Measurements from ENCODE around the gene SWAP70. TPM values are rescaled to one million over a fixed set of nuclear protein-coding genes. Genes with fewer than 3 reads are reported as not detected.

SWAP70 gene
- 10 to 100 TPM; 18.7 to 33.4 TPM for total RNA-seq

DNA sequence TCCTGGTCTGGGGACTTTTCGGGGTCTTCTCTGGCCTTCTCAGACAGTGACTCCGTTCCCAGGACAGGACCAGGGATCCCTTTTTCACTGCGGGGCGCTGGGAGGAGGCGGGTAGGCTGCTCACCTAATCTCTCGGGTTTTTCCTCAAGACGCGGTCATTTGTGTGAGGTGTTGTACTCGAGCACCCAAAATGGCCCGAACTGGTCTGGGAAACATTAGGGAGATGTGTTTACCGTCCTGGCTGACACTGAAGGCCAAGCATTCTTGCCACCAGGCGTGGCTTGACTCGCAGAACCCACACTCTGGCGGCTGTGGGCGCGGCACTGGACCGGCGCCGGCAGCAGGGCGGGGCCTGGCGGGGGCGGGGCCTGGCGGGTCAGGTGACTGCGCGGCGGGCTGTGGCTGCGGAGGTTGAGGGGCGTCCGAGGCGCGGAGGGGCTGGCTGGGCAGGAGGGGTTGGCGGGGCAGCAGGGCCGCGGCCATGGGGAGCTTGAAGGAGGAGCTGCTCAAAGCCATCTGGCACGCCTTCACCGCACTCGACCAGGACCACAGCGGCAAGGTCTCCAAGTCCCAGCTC lies at the start of gene SWAP70:
SWAP70 (plus strand) TSS at position 379 of the 577 bp plus-strand sequence; CDS start at position 482, 103 bp downstream.
- Histone ChIP-seq H3K4me1 (peaks cover 0 to 6% of the 10 kb centered on the region in 2 donors), H3K27me3 (no peaks in the 10 kb centered on the region), H3K4me3 (peak within 1 kb of the TSS; percentile 92 to 97), H3K9me3 (peaks cover 5 to 8% of the 10 kb centered on the region in 2 donors), H3K36me3 (no peaks in the 10 kb centered on the region), H3K27ac (peak within 1 kb of the TSS; percentile 92 to 97)
- TF ChIP-seq, protein P1, sequence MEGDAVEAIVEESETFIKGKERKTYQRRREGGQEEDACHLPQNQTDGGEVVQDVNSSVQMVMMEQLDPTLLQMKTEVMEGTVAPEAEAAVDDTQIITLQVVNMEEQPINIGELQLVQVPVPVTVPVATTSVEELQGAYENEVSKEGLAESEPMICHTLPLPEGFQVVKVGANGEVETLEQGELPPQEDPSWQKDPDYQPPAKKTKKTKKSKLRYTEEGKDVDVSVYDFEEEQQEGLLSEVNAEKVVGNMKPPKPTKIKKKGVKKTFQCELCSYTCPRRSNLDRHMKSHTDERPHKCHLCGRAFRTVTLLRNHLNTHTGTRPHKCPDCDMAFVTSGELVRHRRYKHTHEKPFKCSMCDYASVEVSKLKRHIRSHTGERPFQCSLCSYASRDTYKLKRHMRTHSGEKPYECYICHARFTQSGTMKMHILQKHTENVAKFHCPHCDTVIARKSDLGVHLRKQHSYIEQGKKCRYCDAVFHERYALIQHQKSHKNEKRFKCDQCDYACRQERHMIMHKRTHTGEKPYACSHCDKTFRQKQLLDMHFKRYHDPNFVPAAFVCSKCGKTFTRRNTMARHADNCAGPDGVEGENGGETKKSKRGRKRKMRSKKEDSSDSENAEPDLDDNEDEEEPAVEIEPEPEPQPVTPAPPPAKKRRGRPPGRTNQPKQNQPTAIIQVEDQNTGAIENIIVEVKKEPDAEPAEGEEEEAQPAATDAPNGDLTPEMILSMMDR (IDR thresholded peaks at IDR 0.05), result peak; percentile 31 to 58
- DNase-seq (ENCODE audit: low spot score), result peak; percentile 93

DNA sequence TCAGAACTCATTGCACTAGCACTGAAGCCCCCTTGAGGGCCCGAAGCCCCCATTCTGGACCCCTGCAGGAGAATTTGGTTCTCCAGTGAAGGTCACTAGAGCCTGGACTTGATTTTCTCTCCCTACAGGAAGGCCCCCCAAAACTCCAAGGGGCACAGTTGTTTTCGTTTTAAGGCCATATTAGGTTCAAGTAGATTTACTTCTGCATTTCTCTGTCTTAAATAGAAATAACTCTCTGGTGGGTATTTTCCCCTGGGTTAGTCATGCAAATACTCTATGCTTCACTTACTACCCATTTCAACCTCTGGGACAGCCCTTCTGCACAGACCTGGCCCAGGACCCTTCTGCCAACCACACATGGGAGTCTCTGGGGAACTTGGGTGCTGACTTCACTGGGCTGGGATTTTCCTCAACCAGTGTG lies 48.8 kb upstream of the SWAP70 start:
- TF ChIP-seq, protein P1 (IDR thresholded peaks at IDR 0.05), result no peak
- Histone ChIP-seq H3K9me3 (no peaks in the 10 kb centered on the region), H3K36me3 (no peaks in the 10 kb centered on the region), H3K4me1 (peaks cover 0 to 24% of the 10 kb centered on the region in 2 donors), H3K4me3 (no peak overlapping the region), H3K27ac (peak overlapping the region; percentile 96 to 99), H3K27me3 (no peaks in the 10 kb centered on the region)
- no peak for DNase-seq (ENCODE audit: low spot score)

DNA sequence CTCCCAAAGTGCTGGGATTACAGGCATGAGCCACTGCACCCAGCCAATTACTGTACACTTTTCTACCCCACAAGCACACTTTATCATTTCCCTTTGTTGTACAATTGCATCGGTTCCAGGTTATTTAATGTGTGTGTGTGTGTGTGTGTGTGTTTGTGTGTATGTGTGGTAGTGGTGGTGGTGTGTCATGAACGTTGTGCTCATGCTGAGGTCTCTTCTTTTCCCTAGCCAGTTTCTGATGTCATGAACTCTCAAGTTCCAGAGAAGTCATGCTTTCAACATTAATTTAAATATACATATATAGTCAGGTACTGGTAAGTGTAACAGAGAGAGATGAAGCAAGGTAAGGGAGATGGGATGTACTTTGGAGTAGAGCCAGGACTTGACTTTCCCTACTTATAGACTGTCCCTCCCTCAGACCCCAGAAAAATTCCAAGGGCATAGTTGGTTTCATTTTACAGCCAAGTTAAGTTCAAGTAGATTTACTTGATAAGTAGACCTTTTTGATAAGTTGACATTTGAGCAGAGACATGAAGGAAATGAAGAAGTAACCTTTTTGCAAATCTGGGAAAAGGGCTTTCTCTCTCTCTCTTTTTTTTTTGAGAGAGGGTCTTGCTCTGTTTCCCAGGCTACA lies 47.7 kb upstream of the SWAP70 start:
- no peak overlapping the region for H3K27ac ChIP-seq
- H3K9me3 ChIP-seq, result no peaks in the 10 kb centered on the region
- H3K27me3 ChIP-seq, result no peaks in the 10 kb centered on the region
- TF ChIP-seq, protein P1 (IDR thresholded peaks at IDR 0.05), result no peak
- peaks cover 0 to 24% of the 10 kb centered on the region in 2 donors for H3K4me1 ChIP-seq
- H3K36me3 ChIP-seq, result no peaks in the 10 kb centered on the region
- DNase-seq (ENCODE audit: low spot score), result no peak
- H3K4me3 ChIP-seq, result no peak overlapping the region

DNA sequence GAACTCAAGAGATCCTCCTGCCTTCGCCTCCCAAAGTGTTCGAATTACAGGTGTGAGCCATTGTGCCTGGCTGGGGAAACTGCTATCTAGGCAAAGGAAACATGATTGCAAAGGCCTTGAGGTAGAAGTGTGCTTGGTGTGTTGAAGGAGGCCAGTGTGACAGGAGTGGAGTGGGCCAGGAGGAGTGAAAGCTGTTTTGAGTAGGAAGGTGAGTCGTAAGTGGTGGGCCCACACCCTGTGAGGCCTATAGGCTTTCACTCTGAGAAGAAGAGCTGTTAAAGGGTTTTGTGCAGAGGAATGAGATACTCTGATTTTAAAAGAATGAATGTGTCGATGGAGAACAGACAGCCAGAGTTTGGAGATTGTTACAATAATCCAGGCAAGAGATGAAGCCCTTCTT lies 47.0 kb upstream of the SWAP70 start:
- TF ChIP-seq, protein P1 (IDR thresholded peaks at IDR 0.05), result no peak
- no peaks in the 10 kb centered on the region for H3K9me3 ChIP-seq
- no peak overlapping the region for H3K27ac ChIP-seq
- peaks cover 0 to 24% of the 10 kb centered on the region in 2 donors for H3K4me1 ChIP-seq
- H3K36me3 ChIP-seq, result no peaks in the 10 kb centered on the region
- H3K4me3 ChIP-seq, result no peak overlapping the region
- H3K27me3 ChIP-seq, result no peaks in the 10 kb centered on the region
- no peak for DNase-seq (ENCODE audit: low spot score)

DNA sequence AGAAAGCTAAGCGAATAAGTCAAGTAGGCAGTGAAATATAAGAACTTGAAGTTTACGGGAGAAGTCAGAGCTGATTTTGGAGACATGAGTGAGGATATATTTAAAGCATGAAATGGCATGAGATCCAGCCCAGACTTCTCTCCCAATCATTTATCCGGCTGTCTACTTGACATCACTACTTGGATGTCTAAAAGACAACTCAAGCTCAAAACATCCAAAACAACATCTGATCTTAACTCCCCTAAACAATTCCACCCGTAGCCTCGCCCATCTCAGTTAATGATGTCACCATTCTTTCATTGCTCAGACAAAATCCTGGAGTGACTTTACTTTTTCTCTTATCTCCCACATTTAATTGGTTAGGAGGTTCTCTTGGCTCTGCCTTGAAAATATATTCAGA lies 45.9 kb upstream of the SWAP70 start:
- no peak overlapping the region for H3K27ac ChIP-seq

More for the DNA sequence above, 45.9 kb upstream of the SWAP70 start:
- Histone ChIP-seq H3K27me3 (no peaks in the 10 kb centered on the region), H3K36me3 (no peaks in the 10 kb centered on the region), H3K9me3 (no peaks in the 10 kb centered on the region), H3K4me1 (peaks cover 0 to 18% of the 10 kb centered on the region in 2 donors), H3K4me3 (no peak overlapping the region)
- TF ChIP-seq, protein P1 (IDR thresholded peaks at IDR 0.05), result no peak
- no peak for DNase-seq (ENCODE audit: low spot score)
